ENCODE results near the gene E2F4.

E2F4 gene

DNA sequence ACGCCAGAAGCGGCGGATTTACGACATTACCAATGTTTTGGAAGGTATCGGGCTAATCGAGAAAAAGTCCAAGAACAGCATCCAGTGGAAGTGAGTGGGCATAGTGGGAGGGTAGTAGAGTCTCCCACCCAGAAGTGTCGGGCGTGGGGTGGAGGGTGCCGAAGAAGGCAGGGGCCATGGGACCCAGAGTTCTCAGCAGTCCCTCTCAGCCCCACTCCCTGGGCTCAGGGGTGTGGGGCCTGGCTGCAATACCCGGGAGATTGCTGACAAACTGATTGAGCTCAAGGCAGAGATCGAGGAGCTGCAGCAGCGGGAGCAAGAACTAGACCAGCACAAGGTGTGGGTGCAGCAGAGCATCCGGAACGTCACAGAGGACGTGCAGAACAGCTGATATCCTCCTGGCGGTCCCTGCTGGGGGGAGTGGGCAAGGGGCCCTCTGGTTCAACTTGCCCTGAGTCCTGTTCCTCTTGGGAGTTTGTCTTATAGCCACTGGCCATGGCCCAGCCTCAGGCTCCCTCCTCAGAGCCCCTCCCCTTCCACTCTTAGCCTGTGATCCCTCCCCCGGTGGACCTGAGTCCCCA is 916 bp downstream of the E2F4 start:
- no peak for DNase-seq

DNA sequence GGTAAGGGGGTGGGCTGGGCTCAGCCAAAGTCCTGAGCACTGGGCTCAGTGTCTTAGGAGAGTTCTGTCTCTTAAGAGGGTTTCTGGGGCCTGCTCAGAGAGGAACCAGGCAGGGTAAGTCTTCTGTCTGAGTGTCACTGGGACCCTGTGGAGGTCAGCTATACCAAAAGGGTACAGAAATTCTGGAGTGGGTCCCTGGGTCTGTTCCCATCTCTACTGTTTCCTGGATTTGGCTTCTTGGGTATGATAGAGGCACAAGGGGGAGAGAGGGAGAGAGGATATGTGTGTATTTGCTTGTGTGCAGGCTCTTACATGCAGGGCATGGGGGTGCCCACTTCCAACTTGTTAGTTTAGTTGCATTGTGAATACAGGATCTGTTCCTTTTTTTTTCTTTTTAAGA is 1.6 kb downstream of the E2F4 start:
- no peak for DNase-seq

DNA sequence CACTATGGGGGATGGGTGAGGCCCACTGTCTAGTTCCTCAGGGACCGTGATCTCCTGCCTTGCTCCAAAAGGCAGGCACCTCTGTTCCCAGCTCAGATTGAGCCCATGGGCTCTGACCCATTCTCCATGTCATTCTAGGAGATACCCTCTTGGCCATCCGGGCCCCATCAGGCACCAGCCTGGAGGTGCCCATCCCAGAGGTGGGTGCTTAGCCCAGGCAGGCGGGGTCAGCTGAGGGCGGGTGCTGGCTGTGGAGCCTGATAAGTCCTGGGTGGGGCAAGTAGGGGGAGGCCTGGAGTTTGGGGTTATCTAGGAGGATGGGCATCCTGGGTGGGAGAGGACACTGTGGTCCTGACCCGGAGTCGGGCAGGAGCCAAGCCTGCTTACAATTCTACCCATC is 2.3 kb downstream of the E2F4 start:
- no peak for DNase-seq

DNA sequence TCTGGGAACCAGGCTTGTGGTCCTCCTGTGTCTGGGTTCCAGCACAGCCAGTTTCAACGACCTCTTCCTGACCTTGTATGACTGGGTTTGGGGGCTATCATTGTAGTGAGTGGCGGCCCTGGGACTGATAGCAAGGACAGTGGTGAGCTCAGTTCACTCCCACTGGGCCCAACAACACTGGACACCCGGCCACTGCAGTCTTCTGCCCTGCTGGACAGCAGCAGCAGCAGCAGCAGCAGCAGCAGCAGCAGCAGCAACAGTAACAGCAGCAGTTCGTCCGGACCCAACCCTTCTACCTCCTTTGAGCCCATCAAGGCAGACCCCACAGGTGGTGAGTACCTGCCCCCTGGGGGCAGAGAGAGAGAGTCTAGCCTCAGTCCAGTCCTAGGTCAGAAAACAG is 3.7 kb downstream of the E2F4 start:
- DNase-seq: no peak

DNA sequence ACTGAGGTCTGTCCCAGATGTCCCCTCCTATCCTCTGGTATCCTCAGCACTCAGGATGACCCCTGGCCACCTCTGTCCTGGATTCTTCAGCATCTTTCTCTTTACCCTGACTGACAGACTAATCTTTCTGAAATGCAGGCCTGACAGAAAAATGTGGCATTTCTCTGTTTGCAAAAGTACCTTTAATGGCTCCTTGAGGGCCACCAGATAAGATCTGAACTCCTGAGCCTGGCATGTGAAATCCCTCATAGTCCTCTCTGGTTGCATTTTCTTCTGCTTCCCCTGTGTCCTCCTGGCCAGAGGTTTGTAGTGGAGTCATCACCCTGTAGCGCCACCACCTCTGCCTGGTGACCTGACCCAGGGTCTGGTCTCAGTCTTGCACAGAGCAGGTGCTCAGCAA is 4.9 kb downstream of the E2F4 start:
- DNase-seq: no peak

DNA sequence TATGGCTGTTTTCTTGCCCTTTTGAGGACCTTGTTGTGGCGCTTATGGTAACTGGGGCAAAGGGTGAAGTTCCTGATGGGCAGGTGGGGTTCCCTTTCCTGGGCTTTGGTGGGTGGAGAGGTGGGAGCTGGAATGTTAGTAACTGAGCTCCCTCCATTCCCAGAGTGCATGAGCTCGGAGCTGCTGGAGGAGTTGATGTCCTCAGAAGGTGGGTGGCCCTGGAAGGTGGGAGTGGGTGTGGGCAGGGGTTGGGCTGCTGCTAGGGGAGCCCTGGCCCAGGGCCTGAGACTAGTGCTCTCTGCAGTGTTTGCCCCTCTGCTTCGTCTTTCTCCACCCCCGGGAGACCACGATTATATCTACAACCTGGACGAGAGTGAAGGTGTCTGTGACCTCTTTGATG is 5.7 kb downstream of the E2F4 start:
- DNase-seq: no peak

DNA sequence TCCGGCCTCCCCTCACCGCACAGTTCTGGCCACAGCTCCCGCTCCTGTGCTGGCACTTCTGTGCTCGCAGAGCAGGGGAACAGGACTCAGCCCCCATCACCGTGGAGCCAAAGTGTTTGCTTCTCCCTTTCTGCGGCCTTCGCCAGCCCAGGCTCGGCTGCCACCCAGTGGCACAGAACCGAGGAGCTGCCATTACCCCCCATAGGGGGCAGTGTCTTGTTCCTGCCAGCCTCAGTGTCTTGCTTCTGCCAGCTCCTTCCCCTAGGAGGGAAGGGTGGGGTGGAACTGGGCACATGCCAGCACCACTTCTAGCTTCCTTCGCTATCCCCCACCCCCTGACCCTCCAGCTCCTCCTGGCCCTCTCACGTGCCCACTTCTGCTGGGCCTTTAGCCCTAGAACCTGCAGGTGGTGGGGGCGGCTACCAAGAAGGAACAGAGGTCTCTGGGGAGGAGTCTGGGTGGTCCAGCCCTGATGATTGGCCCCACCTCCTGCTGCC is 6.3 kb downstream of the E2F4 start:
- DNase-seq: no peak

DNA sequence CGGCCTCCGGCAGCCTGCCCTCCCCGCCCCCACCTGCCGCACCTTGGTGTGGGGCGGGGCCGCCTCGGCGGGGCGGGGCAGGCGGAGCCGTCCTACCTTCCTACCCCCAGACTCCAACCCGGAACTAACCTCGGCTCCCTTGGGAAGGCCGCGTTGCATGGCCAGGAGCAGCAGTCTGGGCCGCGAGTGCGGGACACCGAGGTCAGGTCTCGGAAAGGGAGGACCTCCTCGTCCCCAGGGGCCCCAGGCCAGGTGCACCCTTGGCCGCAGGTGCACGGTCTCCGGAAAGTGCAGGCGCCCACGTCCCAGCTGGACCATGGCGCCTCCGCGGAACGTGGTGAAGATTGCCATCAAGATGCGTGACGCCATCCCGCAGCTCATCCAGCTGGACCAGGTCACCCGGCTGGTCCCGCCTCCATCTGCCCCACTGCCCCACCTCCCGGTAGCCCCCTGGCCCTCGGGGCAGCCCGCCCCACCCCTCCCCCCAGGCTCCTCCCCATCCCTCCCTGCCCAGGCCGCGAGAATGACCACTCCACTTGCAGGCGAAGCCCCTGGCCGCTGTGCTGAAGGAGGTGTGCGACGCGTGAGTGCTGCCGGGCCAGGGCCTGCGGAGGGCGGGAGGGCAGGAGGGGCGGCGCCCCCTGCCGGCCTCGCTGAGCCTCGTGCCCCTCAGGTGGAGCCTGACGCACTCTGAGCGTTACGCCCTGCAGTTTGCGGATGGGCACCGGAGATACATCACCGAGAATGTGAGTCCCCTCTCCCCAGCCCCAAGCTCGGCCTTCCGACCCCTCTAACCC is 7.3 kb downstream of the E2F4 start, which contains the start of gene ELMO3:
Gene ELMO3 (plus strand): TSS at position 121 of the 797 bp plus-strand sequence. CDS start 196 bp downstream, at position 317.
- no peak for DNase-seq

DNA sequence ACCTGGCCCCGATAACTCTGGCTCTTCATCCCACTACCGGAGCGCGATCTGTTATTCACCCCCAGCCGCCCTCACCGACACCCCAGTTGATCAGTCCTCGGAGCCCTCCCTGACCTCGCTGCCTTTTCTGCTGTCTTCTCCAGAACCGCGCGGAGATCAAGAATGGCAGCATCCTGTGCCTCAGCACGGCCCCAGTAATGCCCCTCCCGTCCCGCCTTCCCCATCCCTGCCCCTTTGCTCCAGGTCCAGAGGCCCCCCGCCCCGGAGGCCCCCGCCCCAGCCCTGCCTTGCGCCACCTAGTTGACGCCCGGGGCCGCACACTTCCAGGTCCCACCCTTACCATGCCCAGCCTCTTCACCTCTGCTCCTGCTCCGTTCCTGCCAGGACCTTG is 7.8 kb downstream of the E2F4 start:
- no peak for DNase-seq

DNA sequence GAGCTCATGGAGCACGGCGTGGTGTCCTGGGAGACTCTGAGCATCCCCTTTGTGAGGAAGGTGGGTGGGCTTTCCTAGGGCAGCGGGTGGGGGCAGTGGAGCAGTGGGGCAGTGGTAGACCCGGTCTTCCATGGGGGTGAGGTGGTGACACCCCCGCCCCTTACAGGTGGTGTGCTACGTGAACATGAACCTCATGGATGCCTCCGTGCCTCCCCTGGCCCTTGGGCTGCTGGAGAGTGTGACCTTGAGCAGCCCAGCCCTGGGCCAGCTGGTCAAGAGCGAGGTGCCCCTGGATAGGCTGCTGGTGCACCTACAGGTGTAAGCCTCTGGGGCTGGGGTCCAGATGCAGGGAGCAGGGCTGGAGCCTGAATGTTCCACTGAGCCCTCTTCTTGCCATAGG is 8.5 kb downstream of the E2F4 start:
- DNase-seq: no peak

DNA sequence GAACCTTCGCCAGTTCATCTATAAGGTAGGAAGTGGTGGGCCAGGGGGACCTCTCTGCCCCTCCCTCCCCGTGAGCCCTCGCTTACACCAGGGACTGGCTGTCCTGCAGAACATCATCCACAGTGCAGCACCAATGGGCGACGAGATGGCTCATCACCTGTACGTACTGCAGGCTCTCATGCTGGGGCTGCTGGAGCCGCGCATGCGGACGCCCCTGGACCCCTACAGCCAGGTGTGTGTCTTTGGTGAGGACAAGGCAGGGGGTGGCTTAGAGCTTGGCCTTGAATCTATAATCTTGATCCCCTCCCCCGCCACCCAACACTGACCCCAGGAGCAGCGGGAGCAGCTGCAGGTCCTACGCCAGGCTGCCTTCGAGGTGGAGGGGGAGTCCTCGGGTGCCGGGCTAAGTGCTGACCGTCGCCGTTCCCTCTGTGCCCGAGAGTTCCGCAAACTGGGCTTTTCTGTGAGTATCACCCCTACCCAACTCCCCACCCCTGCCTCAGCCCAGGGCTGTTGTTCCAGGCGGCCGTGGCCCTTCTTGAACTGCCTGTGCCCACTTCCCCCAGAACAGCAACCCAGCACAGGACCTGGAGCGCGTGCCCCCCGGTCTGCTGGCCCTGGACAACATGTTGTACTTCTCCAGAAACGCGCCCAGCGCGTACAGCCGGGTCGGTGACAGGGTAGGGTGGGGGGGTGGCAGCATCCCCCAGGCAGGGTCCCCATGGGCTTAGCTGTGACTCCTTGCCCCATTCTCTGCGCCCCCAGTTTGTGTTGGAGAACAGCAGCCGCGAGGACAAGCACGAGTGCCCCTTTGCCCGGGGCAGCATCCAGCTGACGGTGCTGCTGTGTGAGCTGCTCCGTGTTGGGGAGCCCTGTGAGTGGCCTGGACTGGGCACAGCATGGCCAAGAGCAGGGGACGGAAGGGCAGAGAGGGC is 9.7 kb downstream of the E2F4 start:
- no peak for DNase-seq

DNA sequence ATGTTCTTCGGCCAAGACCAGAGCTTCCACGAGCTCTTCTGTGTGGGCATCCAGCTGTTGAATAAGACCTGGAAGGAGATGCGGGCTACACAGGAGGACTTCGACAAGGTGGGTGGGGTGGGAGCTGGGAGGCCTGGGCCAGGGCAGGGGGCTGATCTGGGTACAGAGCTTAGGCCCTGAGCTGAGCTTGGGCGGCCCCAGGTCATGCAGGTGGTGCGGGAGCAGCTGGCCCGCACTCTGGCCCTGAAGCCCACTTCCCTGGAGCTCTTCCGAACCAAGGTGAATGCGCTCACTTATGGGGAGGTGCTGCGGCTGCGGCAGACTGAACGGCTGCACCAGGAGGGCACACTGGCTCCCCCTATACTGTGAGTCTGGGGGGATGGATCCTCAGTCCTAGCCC is 10.5 kb downstream of the E2F4 start:
- DNase-seq: no peak

DNA sequence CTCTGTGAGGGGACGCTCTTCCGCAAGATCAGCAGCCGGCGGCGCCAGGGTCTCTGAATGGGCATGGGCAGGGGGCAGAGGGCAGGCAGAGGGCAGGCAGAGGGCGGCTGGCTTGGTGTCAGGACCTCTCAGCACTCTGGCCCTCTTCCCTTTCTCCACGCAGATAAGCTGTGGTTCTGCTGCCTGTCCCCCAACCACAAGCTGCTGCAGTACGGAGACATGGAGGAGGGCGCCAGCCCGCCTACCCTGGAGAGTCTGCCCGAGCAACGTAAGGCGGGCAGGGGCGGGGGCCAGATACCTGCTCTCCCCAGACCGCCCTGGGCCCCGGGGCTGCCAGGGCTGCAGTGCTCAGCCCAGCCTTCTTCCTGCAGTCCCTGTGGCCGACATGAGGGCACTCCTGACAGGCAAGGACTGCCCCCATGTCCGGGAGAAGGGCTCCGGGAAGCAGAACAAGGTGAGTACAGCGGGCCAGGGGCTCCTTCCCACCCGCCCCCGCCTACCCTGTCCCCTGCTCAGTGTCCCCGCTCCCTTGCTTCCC is 11.1 kb downstream of the E2F4 start:
- DNase-seq: no peak

DNA sequence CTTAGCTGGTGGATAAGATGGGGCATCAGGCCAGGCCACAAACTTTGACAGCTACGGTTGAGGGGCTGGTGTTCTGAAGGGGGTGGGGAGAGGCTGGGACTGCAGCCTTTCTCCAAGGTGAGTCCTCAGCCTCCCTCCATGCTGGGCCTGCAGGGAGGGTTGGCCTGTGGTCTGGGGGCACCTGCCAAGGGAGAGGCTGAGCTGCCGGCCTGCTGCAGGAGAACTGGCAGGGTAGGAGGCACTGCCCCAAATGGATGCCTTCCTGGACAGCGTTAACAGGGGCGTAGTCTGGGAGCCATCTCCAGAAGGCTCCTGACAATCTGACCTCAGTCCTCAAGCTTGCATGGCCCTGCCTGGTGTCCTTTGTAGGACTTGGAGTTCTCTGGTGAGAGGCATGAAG is 12.1 kb downstream of the E2F4 start:
- no peak for DNase-seq

DNA sequence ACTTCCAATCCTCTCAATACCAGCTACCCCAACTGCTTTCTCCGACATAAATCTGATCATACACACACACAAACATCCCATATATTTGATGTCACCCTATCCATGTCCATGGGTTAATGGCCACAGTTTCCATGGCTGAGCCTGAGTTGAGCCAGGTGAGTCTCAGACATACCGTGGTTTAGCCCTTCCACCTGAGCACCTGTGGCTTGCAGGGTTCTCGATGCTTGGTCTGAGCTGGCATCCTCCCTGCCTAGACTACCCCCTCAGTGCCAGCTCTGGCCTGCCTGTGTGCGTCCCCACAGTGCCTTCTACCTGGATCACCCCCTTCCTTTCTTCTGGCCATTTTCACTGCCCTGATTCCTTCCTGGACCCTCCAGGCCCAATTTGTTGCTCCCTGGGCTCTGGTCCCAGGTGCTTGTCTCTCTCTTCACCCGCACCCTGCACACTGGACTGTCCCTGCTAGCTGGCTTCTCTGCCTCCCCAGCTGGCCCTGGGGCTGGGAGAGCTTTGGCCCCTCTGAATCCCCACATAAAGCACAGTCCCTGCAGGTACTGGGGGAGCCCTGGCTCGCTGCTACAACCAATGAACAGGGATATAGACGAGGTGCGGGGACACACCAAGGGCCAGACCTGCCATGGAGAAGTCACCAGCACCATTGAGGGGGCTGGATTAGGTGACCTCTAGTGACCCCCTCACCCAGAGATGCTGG is 14.3 kb downstream of the E2F4 start:
- no peak for DNase-seq

DNA sequence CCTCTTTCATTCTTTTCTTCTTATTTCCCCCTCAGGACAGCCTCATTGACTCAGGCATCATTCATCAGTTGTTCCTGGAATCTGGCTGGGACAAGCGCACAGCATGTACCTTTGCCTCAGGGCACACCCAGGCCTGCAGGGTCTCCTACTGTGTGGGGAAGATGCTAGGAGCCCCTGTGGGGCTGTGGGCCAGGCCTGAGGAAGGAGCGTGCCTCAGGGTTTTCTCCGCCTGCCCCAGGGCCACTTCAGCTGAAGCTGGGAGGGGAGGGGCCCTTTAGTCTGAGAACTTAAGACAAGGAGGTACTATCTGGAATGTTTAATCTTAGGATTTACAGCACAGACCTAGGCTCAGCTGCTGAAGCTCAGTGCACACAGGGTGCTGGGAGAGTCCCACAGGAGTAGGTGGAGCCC is 14.9 kb downstream of the E2F4 start:
- DNase-seq: no peak

DNA sequence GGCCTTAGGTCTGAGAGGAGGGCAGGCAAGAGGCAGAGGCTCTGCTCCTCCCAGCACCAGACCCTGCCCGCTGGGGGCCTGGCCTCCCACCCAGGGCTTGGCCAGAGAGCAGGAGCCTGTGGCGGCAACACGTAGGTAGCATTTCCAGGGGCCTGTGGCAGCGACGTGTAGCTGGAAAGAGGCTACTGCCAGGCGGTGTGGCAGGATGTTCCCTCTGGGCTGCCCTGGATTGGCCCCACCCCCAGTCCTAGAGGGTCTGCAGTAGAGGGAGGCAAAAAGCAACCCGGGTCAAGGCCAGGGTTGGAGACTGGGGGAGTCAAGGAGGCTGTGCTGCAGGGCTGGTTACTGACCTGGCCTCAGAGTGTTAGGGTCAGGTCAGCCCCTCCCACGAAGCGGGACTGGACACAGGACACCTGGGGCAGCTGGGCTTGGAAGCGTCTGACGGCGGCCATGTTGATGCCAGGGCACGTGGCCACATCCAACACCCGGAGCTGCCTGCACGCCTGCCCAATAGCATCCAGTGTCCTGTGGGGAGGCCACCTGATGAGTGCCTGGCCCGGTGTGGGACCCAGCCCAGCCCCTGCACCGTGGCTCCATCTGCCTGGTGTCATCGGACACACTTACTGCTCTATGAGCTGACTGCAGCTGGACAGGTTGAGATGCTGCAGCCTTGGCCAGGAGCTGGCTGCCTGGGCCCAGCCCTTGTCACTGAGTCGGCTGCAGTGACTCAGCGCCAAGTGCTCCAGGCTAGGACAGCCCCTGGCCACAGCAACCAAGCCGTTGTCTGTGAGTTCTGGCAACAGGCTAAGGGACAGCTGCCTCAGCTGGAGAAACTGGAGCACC is 15.5 kb downstream of the E2F4 start:
- DNase-seq: no peak

DNA sequence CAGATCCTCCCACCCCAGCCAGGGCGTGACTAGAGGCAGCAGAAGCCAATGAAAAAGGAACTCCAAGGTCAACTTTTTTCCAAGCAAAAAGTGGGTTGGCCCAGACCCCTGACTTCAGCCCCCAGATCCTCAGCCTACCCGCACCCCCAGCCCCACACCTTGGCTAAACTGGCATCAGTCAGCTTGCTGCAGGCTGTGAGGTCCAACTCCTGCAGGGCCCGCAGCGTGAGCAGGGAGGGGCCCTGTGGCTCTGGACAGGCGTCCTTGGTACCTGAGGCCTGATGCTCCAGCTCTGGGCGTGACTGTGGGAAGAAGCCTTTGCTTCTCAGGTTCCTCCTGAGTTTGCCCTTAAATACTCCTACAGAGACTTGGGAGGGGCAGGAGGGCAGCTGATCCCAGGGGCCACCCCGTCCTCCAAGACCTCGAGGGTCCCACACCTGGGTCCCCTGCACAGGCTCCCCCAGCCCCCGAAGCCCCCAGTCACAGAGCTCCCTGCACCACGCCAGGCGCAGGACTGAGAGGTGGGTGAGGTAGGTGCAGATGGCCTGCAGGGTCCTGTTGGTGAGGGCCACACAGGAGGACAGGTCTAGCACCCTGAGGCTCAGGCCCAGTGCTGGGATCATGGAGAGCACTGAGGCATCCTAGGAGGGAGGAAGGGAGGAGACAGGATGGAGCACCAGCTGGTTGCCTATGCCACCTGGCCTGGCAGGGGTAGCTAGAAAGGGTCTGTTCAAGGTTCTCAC is 16.4 kb downstream of the E2F4 start:
- DNase-seq: no peak

DNA sequence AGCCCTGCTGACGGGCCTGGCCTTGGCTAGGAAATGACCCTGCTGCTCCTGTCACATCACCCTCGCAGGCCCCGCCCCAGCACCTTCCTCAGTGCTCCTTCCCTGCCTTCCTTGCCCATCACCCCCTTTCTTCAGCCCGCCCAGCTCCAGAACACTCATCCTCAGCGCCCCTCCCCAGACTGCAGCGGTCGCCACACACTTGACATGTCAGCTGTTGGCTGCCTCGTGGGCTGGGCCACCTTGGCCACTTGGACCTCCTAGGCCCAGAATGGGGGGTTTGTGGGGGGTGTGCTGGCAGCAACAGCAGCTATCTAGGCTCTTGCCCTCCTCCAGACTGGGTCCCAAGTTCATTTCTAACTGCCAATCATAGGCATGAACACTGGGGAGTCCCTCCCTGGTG is 17.6 kb downstream of the E2F4 start:
- DNase-seq: no peak

DNA sequence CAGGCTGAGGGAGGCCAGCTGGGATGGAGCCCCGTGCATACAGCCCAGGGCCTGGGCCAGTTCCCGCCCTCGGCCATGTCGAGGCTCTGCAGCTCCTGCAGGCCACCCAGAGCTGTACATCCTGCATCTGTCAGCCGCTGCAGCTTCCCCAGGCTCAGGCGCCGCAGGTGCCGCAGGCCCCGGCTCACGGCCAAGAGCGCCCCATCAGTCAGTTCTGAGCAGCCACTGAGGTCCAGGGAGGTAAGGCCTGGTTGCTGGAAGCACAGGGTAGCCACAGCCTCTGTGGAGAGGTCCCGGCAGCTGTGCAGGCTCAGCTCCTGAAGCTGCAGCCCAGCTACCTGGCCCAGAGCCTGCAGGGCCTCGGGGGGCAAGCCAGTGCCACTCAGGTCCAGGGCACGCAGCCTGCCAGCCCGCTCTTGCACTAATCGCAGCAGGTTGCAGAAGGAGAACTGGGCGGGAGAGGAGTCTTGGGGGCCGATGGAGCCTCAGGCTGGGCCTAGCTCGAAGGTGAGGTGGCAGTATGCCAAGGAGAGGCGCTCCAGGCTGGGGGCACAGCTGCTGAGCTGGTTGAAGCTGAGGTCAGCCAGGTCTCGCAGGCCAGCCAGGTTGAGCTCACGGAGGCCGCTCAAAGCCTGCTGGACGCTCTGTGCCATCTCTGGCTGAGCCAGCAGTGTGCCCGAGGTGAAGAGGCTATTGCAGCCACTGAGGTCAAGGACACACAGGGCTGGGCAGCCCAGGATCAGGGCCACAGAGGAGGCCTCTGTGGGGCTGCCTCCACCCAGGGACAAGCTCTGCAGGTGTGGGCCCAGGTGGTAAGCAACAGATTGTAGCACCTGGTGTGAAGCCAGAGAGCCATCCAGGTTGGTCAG is 18.3 kb downstream of the E2F4 start:
- DNase-seq: no peak
